ENCODE measurements around the gene USP46. TPM values are rescaled to one million over a fixed set of nuclear protein-coding genes. Genes with fewer than 3 reads are reported as not detected.

Gene USP46
- total RNA-seq, 1 experiment from 2014 or later, result 16.5 TPM

GRCh38 chr4:52545099-52546069 is 113.7 kb downstream of the USP46 start:
- CTCF ChIA-PET, result interaction anchor here (1.3 to 1.6 kb wide), 2 partner anchors 437 to 1689 kb away, joined by 6 to 7 read pairs; no protein-coding TSS in a partner anchor
- no peak overlapping the region for H3K27ac ChIP-seq (ENCODE audit: low read depth, low read length, poor library complexity, severe bottlenecking)
- no peaks in the 10 kb centered on the region for H3K9me3 ChIP-seq (ENCODE audit: low read depth, low read length, poor library complexity, severe bottlenecking)
- H3K4me3 ChIP-seq (ENCODE audit: low read depth, low read length, poor library complexity, severe bottlenecking), result no peak overlapping the region
- peak; percentile 56 for DNase-seq (ENCODE audit: low spot score)
- TF ChIP-seq EZH2 (IDR thresholded peaks at IDR 0.05; ENCODE audit: borderline replicate concordance, low read depth, low read length, poor library complexity, severe bottlenecking), result no peak
- TF ChIP-seq, protein P1, sequence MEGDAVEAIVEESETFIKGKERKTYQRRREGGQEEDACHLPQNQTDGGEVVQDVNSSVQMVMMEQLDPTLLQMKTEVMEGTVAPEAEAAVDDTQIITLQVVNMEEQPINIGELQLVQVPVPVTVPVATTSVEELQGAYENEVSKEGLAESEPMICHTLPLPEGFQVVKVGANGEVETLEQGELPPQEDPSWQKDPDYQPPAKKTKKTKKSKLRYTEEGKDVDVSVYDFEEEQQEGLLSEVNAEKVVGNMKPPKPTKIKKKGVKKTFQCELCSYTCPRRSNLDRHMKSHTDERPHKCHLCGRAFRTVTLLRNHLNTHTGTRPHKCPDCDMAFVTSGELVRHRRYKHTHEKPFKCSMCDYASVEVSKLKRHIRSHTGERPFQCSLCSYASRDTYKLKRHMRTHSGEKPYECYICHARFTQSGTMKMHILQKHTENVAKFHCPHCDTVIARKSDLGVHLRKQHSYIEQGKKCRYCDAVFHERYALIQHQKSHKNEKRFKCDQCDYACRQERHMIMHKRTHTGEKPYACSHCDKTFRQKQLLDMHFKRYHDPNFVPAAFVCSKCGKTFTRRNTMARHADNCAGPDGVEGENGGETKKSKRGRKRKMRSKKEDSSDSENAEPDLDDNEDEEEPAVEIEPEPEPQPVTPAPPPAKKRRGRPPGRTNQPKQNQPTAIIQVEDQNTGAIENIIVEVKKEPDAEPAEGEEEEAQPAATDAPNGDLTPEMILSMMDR (conservative IDR thresholded peaks at IDR 0.05; ENCODE audit: low read depth, low read length), result peak; percentile 67
- POLR2A ChIA-PET (ENCODE audit: low non-redundant PET), result no interaction called here
- H3K27me3 ChIP-seq (replicated peaks; ENCODE audit: insufficient read depth, low read depth, low read length, poor library complexity), result no peaks in the 10 kb centered on the region
- H3K36me3 ChIP-seq (ENCODE audit: insufficient read depth, low read length, poor library complexity, severe bottlenecking), result no peaks in the 10 kb centered on the region
- H3K4me1 ChIP-seq (ENCODE audit: insufficient read depth, low read length, poor library complexity, severe bottlenecking), result peaks cover 2% of the 10 kb centered on the region
- BruUV-seq (replicated peaks), result no TSS peak
- intact Hi-C loops (cut with micrococcal nuclease; ENCODE audit: unreplicated experiment), result loop anchor here (2.0 to 10.0 kb wide), 2 partner anchors 437 to 1689 kb away; no protein-coding TSS in a partner anchor

Other genes starting within 250 kb of the USP46 start
- gene ERVMER34-1, start 92.1 kb upstream of the USP46 start, total RNA-seq (2021), result 0.32 and 0.39 TPM in 2 replicates
- 0.67 and 0.90 TPM in 2 replicates for gene RASL11B, start 203.0 kb upstream of the USP46 start, total RNA-seq (2021)